T-helper 1 cell treated with Interleukin-12 subunit alpha and Interleukin-12 subunit beta and Interleukin-4 antibody, amounts not matched to agents 30 μg/mL and 1 μg/mL, for 36 hours (primary cell): ENCODE data around the gene PTPRE.

Source experiments
- H3K27ac Mint-ChIP-seq: one replicate; pipeline ENCODE4 v1.8.0; 2021; ENCODE audit warnings: mild to moderate bottlenecking, mixed read lengths
- H3K27me3 Mint-ChIP-seq: one replicate; pipeline ENCODE4 v1.8.0; 2021; ENCODE audit warnings: low read depth, mixed read lengths
- H3K36me3 Mint-ChIP-seq: one replicate; pipeline ENCODE4 v1.8.0; 2021; ENCODE audit warnings: low read depth, mixed read lengths
- H3K4me1 Mint-ChIP-seq: one replicate; pipeline ENCODE4 v1.8.0; 2021; ENCODE audit warnings: low read depth, mixed read lengths
- H3K4me3 Mint-ChIP-seq: one replicate; pipeline ENCODE4 v1.8.0; 2021; ENCODE audit warnings: mild to moderate bottlenecking, moderate library complexity, mixed read lengths
- H3K9me3 Mint-ChIP-seq: one replicate; pipeline ENCODE4 v1.8.0; 2021; ENCODE audit warnings: mixed read lengths

PTPRE gene

GRCh38 chr10:128047991-128048818, 141.3 kb downstream of the PTPRE start:
- H3K36me3 Mint-ChIP-seq: peaks cover 34% of the 10 kb centered on the region

GRCh38 chr10:128048819-128049210, 141.9 kb downstream of the PTPRE start:
- Mint-ChIP-seq H3K4me1 (peaks cover 40% of the 10 kb centered on the region), H3K27me3 (no peaks in the 10 kb centered on the region), H3K27ac (peak overlapping the region; percentile 95), H3K36me3 (peaks cover 35% of the 10 kb centered on the region), H3K4me3 (peak overlapping the region; percentile 87), H3K9me3 (no peaks in the 10 kb centered on the region)

More at GRCh38 chr10:128047991-128048818, 141.3 kb downstream of the PTPRE start:
- H3K4me1 Mint-ChIP-seq: peaks cover 40% of the 10 kb centered on the region
- no peaks in the 10 kb centered on the region for H3K9me3 Mint-ChIP-seq
- no peaks in the 10 kb centered on the region for H3K27me3 Mint-ChIP-seq
- H3K4me3 Mint-ChIP-seq: peak overlapping the region; percentile 87
- peak overlapping the region; percentile 95 for H3K27ac Mint-ChIP-seq

GRCh38 chr10:128049226-128050120, 142.6 kb downstream of the PTPRE start:
- H3K4me3 Mint-ChIP-seq: no peak overlapping the region
- H3K4me1 Mint-ChIP-seq: peaks cover 40% of the 10 kb centered on the region
- H3K9me3 Mint-ChIP-seq: no peaks in the 10 kb centered on the region
- peaks cover 39% of the 10 kb centered on the region for H3K36me3 Mint-ChIP-seq
- H3K27me3 Mint-ChIP-seq: no peaks in the 10 kb centered on the region
- H3K27ac Mint-ChIP-seq: peak overlapping the region; percentile 95

GRCh38 chr10:128050121-128050516, 143.2 kb downstream of the PTPRE start:
- Mint-ChIP-seq H3K9me3 (no peaks in the 10 kb centered on the region), H3K4me1 (peaks cover 40% of the 10 kb centered on the region), H3K27ac (no peak overlapping the region), H3K27me3 (no peaks in the 10 kb centered on the region), H3K4me3 (peak overlapping the region; percentile 7), H3K36me3 (peaks cover 44% of the 10 kb centered on the region)

- Mint-ChIP-seq H3K9me3 (no peaks in the 10 kb centered on the region), H3K4me1 (peaks cover 40% of the 10 kb centered on the region), H3K27ac (peak overlapping the region; percentile 45), H3K27me3 (no peaks in the 10 kb centered on the region), H3K36me3 (peaks cover 52% of the 10 kb centered on the region), H3K4me3 (no peak overlapping the region)
Observed at GRCh38 chr10:128050936-128051335, 144.0 kb downstream of the PTPRE start.

- Mint-ChIP-seq H3K36me3 (peaks cover 58% of the 10 kb centered on the region), H3K4me1 (peaks cover 39% of the 10 kb centered on the region), H3K4me3 (no peak overlapping the region), H3K27ac (no peak overlapping the region), H3K9me3 (no peaks in the 10 kb centered on the region), H3K27me3 (no peaks in the 10 kb centered on the region)
Observed at GRCh38 chr10:128051548-128051947, 144.6 kb downstream of the PTPRE start.

- no peak overlapping the region for H3K27ac Mint-ChIP-seq
- peaks cover 62% of the 10 kb centered on the region for H3K36me3 Mint-ChIP-seq
- peaks cover 38% of the 10 kb centered on the region for H3K4me1 Mint-ChIP-seq
- no peaks in the 10 kb centered on the region for H3K27me3 Mint-ChIP-seq
- H3K9me3 Mint-ChIP-seq: no peaks in the 10 kb centered on the region
- no peak overlapping the region for H3K4me3 Mint-ChIP-seq
Observed at GRCh38 chr10:128052696-128053095, 145.8 kb downstream of the PTPRE start.

GRCh38 chr10:128053356-128053755, 146.5 kb downstream of the PTPRE start:
- Mint-ChIP-seq H3K36me3 (peaks cover 63% of the 10 kb centered on the region), H3K4me1 (peaks cover 31% of the 10 kb centered on the region), H3K27ac (no peak overlapping the region), H3K9me3 (no peaks in the 10 kb centered on the region), H3K27me3 (no peaks in the 10 kb centered on the region), H3K4me3 (no peak overlapping the region)

GRCh38 chr10:128054163-128054970, 147.5 kb downstream of the PTPRE start:
- Mint-ChIP-seq H3K27ac (no peak overlapping the region), H3K4me3 (no peak overlapping the region), H3K9me3 (no peaks in the 10 kb centered on the region), H3K4me1 (peaks cover 25% of the 10 kb centered on the region), H3K27me3 (no peaks in the 10 kb centered on the region), H3K36me3 (peaks cover 57% of the 10 kb centered on the region)

GRCh38 chr10:128055061-128055868, 148.4 kb downstream of the PTPRE start:
- no peaks in the 10 kb centered on the region for H3K9me3 Mint-ChIP-seq
- no peak overlapping the region for H3K27ac Mint-ChIP-seq
- H3K4me3 Mint-ChIP-seq: no peak overlapping the region
- H3K4me1 Mint-ChIP-seq: peaks cover 16% of the 10 kb centered on the region
- no peaks in the 10 kb centered on the region for H3K27me3 Mint-ChIP-seq
- H3K36me3 Mint-ChIP-seq: peaks cover 53% of the 10 kb centered on the region

- Mint-ChIP-seq H3K36me3 (peaks cover 47% of the 10 kb centered on the region), H3K4me1 (peaks cover 7% of the 10 kb centered on the region), H3K4me3 (no peak overlapping the region), H3K9me3 (no peaks in the 10 kb centered on the region), H3K27ac (no peak overlapping the region), H3K27me3 (no peaks in the 10 kb centered on the region)
Observed at GRCh38 chr10:128056303-128057050, 149.6 kb downstream of the PTPRE start.

- no peak overlapping the region for H3K4me3 Mint-ChIP-seq
- peaks cover 41% of the 10 kb centered on the region for H3K36me3 Mint-ChIP-seq
- peaks cover 18% of the 10 kb centered on the region for H3K4me1 Mint-ChIP-seq
- H3K27me3 Mint-ChIP-seq: no peaks in the 10 kb centered on the region
- no peaks in the 10 kb centered on the region for H3K9me3 Mint-ChIP-seq
- H3K27ac Mint-ChIP-seq: peak overlapping the region; percentile 23
Observed at GRCh38 chr10:128058106-128058749, 151.3 kb downstream of the PTPRE start.

- Mint-ChIP-seq H3K27me3 (no peaks in the 10 kb centered on the region), H3K4me1 (peaks cover 23% of the 10 kb centered on the region), H3K9me3 (no peaks in the 10 kb centered on the region), H3K27ac (no peak overlapping the region), H3K4me3 (no peak overlapping the region), H3K36me3 (peaks cover 43% of the 10 kb centered on the region)
Observed at GRCh38 chr10:128058750-128059134, 151.8 kb downstream of the PTPRE start.
